ENCODE data around the gene RD3L. TPM values are rescaled to one million over a fixed set of nuclear protein-coding genes. Genes with fewer than 3 reads are reported as not detected.

The RD3L gene
- total and polyA plus RNA-seq, 2 of the 13 experiments (the other 11 are each of a cell fraction or from before 2014, with no cell fraction given), result not detected

DNA sequence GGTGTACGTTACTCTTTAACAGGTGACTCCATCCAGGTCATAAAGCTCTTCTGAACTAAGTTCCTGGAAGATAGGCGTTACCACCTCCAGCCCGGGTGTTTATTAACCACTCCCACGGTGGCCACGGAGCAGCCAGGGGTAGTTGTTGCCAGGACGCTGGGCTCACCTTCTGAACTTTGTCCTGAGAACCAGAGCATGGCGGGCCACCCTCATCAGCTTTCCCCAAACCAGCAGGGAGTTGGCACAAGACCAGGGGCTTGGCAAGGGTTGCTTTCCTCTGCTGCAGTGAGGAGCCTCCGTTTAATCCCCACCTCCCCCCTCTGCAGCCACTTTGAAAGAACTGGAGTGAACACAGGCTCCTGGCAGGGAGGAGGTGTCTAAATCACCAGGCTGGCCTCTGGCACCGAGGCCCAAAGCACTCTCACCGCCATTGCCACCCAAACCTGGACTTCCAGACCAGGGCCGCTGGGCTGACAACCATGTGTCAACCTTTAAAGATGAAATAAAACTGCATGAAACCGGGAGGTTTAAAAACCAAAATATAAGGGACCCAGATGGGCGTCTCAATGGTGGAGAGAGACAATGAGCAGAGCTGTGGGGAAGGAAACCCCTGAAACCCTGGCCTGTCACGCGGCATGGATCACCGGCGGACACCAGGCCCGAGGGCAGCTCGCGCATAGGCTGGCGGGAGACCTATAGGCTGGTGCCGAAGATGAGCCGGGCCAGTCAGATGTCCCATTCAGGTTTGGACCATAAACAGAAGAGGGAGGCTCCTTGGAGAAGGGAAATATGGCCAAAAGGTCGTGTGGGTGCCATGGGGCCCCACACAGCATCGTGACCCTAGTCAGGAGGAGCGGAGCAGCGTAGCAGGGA is 45.0 kb downstream of the RD3L start (continued):
- TF ChIP-seq DNMT1 (CRISPR knock-in tag; IDR thresholded peaks at IDR 0.05) (no peak), HOXA3 (CRISPR knock-in tag; IDR thresholded peaks at IDR 0.05) (peak; percentile 27; the same call in 1 of the 2 replicates), ISL2 (CRISPR knock-in tag; IDR thresholded peaks at IDR 0.05) (0 out of 2 replicates have a peak, but pooled peaks have one; percentile 20), ZNF589 (CRISPR knock-in tag; conservative IDR thresholded peaks at IDR 0.05) (no peak), ZNF614 (CRISPR knock-in tag; IDR thresholded peaks at IDR 0.05; ENCODE audit: borderline replicate concordance) (0 out of 2 replicates have a peak, but pooled peaks have one; percentile 25)
- TF ChIP-seq, protein P1, sequence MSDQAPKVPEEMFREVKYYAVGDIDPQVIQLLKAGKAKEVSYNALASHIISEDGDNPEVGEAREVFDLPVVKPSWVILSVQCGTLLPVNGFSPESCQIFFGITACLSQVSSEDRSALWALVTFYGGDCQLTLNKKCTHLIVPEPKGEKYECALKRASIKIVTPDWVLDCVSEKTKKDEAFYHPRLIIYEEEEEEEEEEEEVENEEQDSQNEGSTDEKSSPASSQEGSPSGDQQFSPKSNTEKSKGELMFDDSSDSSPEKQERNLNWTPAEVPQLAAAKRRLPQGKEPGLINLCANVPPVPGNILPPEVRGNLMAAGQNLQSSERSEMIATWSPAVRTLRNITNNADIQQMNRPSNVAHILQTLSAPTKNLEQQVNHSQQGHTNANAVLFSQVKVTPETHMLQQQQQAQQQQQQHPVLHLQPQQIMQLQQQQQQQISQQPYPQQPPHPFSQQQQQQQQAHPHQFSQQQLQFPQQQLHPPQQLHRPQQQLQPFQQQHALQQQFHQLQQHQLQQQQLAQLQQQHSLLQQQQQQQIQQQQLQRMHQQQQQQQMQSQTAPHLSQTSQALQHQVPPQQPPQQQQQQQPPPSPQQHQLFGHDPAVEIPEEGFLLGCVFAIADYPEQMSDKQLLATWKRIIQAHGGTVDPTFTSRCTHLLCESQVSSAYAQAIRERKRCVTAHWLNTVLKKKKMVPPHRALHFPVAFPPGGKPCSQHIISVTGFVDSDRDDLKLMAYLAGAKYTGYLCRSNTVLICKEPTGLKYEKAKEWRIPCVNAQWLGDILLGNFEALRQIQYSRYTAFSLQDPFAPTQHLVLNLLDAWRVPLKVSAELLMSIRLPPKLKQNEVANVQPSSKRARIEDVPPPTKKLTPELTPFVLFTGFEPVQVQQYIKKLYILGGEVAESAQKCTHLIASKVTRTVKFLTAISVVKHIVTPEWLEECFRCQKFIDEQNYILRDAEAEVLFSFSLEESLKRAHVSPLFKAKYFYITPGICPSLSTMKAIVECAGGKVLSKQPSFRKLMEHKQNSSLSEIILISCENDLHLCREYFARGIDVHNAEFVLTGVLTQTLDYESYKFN (CRISPR knock-in tag; conservative IDR thresholded peaks at IDR 0.05), result peak; percentile 53
- TF ChIP-seq, protein P2, sequence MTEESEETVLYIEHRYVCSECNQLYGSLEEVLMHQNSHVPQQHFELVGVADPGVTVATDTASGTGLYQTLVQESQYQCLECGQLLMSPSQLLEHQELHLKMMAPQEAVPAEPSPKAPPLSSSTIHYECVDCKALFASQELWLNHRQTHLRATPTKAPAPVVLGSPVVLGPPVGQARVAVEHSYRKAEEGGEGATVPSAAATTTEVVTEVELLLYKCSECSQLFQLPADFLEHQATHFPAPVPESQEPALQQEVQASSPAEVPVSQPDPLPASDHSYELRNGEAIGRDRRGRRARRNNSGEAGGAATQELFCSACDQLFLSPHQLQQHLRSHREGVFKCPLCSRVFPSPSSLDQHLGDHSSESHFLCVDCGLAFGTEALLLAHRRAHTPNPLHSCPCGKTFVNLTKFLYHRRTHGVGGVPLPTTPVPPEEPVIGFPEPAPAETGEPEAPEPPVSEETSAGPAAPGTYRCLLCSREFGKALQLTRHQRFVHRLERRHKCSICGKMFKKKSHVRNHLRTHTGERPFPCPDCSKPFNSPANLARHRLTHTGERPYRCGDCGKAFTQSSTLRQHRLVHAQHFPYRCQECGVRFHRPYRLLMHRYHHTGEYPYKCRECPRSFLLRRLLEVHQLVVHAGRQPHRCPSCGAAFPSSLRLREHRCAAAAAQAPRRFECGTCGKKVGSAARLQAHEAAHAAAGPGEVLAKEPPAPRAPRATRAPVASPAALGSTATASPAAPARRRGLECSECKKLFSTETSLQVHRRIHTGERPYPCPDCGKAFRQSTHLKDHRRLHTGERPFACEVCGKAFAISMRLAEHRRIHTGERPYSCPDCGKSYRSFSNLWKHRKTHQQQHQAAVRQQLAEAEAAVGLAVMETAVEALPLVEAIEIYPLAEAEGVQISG (CRISPR knock-in tag; IDR thresholded peaks at IDR 0.05), result peak; percentile 49
- TF ChIP-seq, protein P3, sequence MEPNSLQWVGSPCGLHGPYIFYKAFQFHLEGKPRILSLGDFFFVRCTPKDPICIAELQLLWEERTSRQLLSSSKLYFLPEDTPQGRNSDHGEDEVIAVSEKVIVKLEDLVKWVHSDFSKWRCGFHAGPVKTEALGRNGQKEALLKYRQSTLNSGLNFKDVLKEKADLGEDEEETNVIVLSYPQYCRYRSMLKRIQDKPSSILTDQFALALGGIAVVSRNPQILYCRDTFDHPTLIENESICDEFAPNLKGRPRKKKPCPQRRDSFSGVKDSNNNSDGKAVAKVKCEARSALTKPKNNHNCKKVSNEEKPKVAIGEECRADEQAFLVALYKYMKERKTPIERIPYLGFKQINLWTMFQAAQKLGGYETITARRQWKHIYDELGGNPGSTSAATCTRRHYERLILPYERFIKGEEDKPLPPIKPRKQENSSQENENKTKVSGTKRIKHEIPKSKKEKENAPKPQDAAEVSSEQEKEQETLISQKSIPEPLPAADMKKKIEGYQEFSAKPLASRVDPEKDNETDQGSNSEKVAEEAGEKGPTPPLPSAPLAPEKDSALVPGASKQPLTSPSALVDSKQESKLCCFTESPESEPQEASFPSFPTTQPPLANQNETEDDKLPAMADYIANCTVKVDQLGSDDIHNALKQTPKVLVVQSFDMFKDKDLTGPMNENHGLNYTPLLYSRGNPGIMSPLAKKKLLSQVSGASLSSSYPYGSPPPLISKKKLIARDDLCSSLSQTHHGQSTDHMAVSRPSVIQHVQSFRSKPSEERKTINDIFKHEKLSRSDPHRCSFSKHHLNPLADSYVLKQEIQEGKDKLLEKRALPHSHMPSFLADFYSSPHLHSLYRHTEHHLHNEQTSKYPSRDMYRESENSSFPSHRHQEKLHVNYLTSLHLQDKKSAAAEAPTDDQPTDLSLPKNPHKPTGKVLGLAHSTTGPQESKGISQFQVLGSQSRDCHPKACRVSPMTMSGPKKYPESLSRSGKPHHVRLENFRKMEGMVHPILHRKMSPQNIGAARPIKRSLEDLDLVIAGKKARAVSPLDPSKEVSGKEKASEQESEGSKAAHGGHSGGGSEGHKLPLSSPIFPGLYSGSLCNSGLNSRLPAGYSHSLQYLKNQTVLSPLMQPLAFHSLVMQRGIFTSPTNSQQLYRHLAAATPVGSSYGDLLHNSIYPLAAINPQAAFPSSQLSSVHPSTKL (CRISPR knock-in tag; IDR thresholded peaks at IDR 0.05), result peak; percentile 27; the same call in 1 of the 2 replicates
